Astrocyte (in vitro differentiated cells and primary cell): ENCODE measurements around the gene VPS41. TPM values are rescaled to one million over a fixed set of nuclear protein-coding genes. Genes with fewer than 3 reads are reported as not detected.

Source experiments
- DNase-seq: peaks from one replicate; pipeline ENCODE4 v3.0.0-alpha.2; 2010; ENCODE audit warnings: low read depth
- FAIRE-seq: peaks from 2 replicates; lab custom pipeline; 2011; peaks lifted over from hg19 to GRCh38; lab: Jason Lieb, UNC
- H2AFZ ChIP-seq: 2 replicates; pipeline ENCODE4 v1.6.0; 2012; ENCODE audit warnings: low read depth, low read length, inconsistent platforms
- H3K27ac ChIP-seq: 2 replicates; pipeline ENCODE4 v1.5.1; 2011; ENCODE audit warnings: low read depth, low read length, inconsistent platforms
- H3K27me3 ChIP-seq: 2 replicates; pipeline ENCODE4 v1.6.0; 2011; ENCODE audit warnings: low read length, inconsistent platforms; ENCODE audit not compliant: insufficient read depth
- H3K36me3 ChIP-seq: 2 replicates; pipeline ENCODE4 v1.5.1; 2011; ENCODE audit warnings: low read length, inconsistent platforms; ENCODE audit not compliant: insufficient read depth
- H3K4me1 ChIP-seq: 2 replicates; pipeline ENCODE4 v1.5.1; 2011; ENCODE audit warnings: low read length, inconsistent platforms; ENCODE audit not compliant: insufficient read depth
- H3K4me2 ChIP-seq: 2 replicates; pipeline ENCODE4 v1.6.0; 2012; ENCODE audit warnings: low read length, inconsistent platforms
- H3K4me3 ChIP-seq: 2 replicates; pipeline ENCODE4 v1.5.1; 2011; ENCODE audit warnings: low read depth, mild to moderate bottlenecking, low read length, inconsistent platforms; ENCODE audit not compliant: insufficient read depth
- H3K79me2 ChIP-seq: 2 replicates; pipeline ENCODE4 v1.6.0; 2012; ENCODE audit warnings: mild to moderate bottlenecking, low read length, inconsistent platforms; ENCODE audit not compliant: insufficient read depth
- H3K9ac ChIP-seq: 2 replicates; pipeline ENCODE4 v1.6.0; 2012; ENCODE audit warnings: mild to moderate bottlenecking, low read length, inconsistent platforms
- H3K9me3 ChIP-seq: 2 replicates; pipeline ENCODE4 v1.5.1; 2012; ENCODE audit warnings: low read depth, mild to moderate bottlenecking, low read length, inconsistent platforms; ENCODE audit not compliant: insufficient read depth
- H4K20me1 ChIP-seq: 2 replicates; pipeline ENCODE4 v1.6.0; 2012; ENCODE audit warnings: low read length, inconsistent platforms; ENCODE audit not compliant: insufficient read depth
- H3K27ac Mint-ChIP-seq: one replicate; pipeline ENCODE4 v1.8.0; 2021; ENCODE audit warnings: mild to moderate bottlenecking, mixed read lengths; ENCODE audit not compliant: unreplicated experiment
- H3K27me3 Mint-ChIP-seq: one replicate; pipeline ENCODE4 v1.8.0; 2021; ENCODE audit warnings: low read depth, mixed read lengths; ENCODE audit not compliant: unreplicated experiment
- H3K36me3 Mint-ChIP-seq: one replicate; pipeline ENCODE4 v1.8.0; 2021; ENCODE audit warnings: low read depth, mixed read lengths; ENCODE audit not compliant: unreplicated experiment
- H3K4me1 Mint-ChIP-seq: one replicate; pipeline ENCODE4 v1.8.0; 2021; ENCODE audit warnings: low read depth, mixed read lengths; ENCODE audit not compliant: unreplicated experiment
- H3K4me3 Mint-ChIP-seq: one replicate; pipeline ENCODE4 v1.8.0; 2021; ENCODE audit warnings: mild to moderate bottlenecking, moderate library complexity, mixed read lengths; ENCODE audit not compliant: unreplicated experiment
- H3K9me3 Mint-ChIP-seq: one replicate; pipeline ENCODE4 v1.8.0; 2021; ENCODE audit warnings: mild to moderate bottlenecking, mixed read lengths; ENCODE audit not compliant: unreplicated experiment
- CTCF ChIP-seq: IDR thresholded peaks from 2 replicates; pipeline ENCODE4 v1.5.1; 2011; ENCODE audit warnings: low read depth, mild to moderate bottlenecking, inconsistent platforms, low read length, moderate library complexity; ENCODE audit not compliant: insufficient read depth
- EZH2 ChIP-seq: IDR thresholded peaks from 2 replicates; pipeline ENCODE4 v1.6.1; 2012; ENCODE audit warnings: mild to moderate bottlenecking, low read length, inconsistent platforms; ENCODE audit not compliant: insufficient read depth
- total RNA-seq: library from RNA; stranded (reverse); gene quantifications from 2 replicates; pipeline ENCODE4 v1.2.1, GENCODE V29; 2021

Gene VPS41
- total RNA-seq, 1 donor from 2014 or later, result 93.6 TPM

GRCh38 chr7:38777609-38778008 is 131.4 kb downstream of the VPS41 start:
- H3K9ac ChIP-seq, result no peak overlapping the region
- no peak overlapping the region for H3K27ac Mint-ChIP-seq
- peaks cover 4% of the 10 kb centered on the region for H3K36me3 ChIP-seq
- no peaks in the 10 kb centered on the region for H3K4me1 Mint-ChIP-seq
- H3K9me3 ChIP-seq, result no peaks in the 10 kb centered on the region
- no peaks in the 10 kb centered on the region for H4K20me1 ChIP-seq
- no peaks in the 10 kb centered on the region for H3K79me2 ChIP-seq
- H3K27ac ChIP-seq, result no peak overlapping the region
- H3K4me2 ChIP-seq, result no peak overlapping the region
- DNase-seq, result no peak
- no peak for TF ChIP-seq EZH2
- peaks cover 3% of the 10 kb centered on the region for H3K9me3 Mint-ChIP-seq
- no peaks in the 10 kb centered on the region for H3K27me3 Mint-ChIP-seq
- FAIRE-seq, result no peak
- no peak overlapping the region for H3K4me3 ChIP-seq
- H3K27me3 ChIP-seq, result no peaks in the 10 kb centered on the region
- no peaks in the 10 kb centered on the region for H3K4me1 ChIP-seq
- H3K4me3 Mint-ChIP-seq, result no peak overlapping the region
- H3K36me3 Mint-ChIP-seq, result peaks cover 7% of the 10 kb centered on the region
- no peak overlapping the region for H2AFZ ChIP-seq

- no peaks in the 10 kb centered on the region for H3K4me1 Mint-ChIP-seq
- FAIRE-seq (no peak), DNase-seq (no peak)
- no peak for TF ChIP-seq EZH2
- no peak for TF ChIP-seq CTCF
- Histone ChIP-seq H3K9ac (no peak overlapping the region), H3K27ac (no peak overlapping the region), H3K79me2 (no peaks in the 10 kb centered on the region), H3K4me3 (no peak overlapping the region), H3K4me2 (no peak overlapping the region), H3K27me3 (no peaks in the 10 kb centered on the region), H3K36me3 (peaks cover 9% of the 10 kb centered on the region), H3K9me3 (no peaks in the 10 kb centered on the region), H2AFZ (no peak overlapping the region), H3K4me1 (no peaks in the 10 kb centered on the region), H4K20me1 (no peaks in the 10 kb centered on the region)
- no peak overlapping the region for H3K4me3 Mint-ChIP-seq
- no peak overlapping the region for H3K27ac Mint-ChIP-seq
- H3K27me3 Mint-ChIP-seq, result no peaks in the 10 kb centered on the region
- H3K36me3 Mint-ChIP-seq, result peaks cover 7% of the 10 kb centered on the region
- H3K9me3 Mint-ChIP-seq, result no peaks in the 10 kb centered on the region
Observed at GRCh38 chr7:38775506-38776175, 133.3 kb downstream of the VPS41 start.

- Histone ChIP-seq H3K9ac (no peak overlapping the region), H2AFZ (no peak overlapping the region), H3K36me3 (peaks cover 9% of the 10 kb centered on the region), H3K27ac (no peak overlapping the region), H3K4me2 (no peak overlapping the region), H3K9me3 (no peaks in the 10 kb centered on the region), H3K4me1 (no peaks in the 10 kb centered on the region), H3K4me3 (no peak overlapping the region), H3K79me2 (no peaks in the 10 kb centered on the region), H4K20me1 (no peaks in the 10 kb centered on the region), H3K27me3 (no peaks in the 10 kb centered on the region)
- DNase-seq (no peak), FAIRE-seq (no peak)
- no peak overlapping the region for H3K27ac Mint-ChIP-seq
- TF ChIP-seq EZH2 (no peak), CTCF (no peak)
- no peaks in the 10 kb centered on the region for H3K9me3 Mint-ChIP-seq
- no peak overlapping the region for H3K4me3 Mint-ChIP-seq
- H3K27me3 Mint-ChIP-seq, result no peaks in the 10 kb centered on the region
- peaks cover 7% of the 10 kb centered on the region for H3K36me3 Mint-ChIP-seq
- H3K4me1 Mint-ChIP-seq, result no peaks in the 10 kb centered on the region
Observed at GRCh38 chr7:38773430-38773829, 135.6 kb downstream of the VPS41 start.
